GM12878 (cell line): Measurements from ENCODE around the gene FURIN. TPM values are rescaled to one million over a fixed set of nuclear protein-coding genes. Genes with fewer than 3 reads are reported as not detected.
A peak's percentile ranks its signal among the peaks of the same experiment; 100 is the strongest.

Experiments used
- FOXM1 ChIP-seq: IDR thresholded peaks from 2 replicates; pipeline ENCODE4 v1.6.1; 2012; ENCODE audit warnings: low read depth, mild to moderate bottlenecking, inconsistent platforms, low read length, moderate library complexity
- RAD21 ChIP-seq: IDR thresholded peaks from 2 replicates; pipeline ENCODE4 v1.6.1; 2011; ENCODE audit warnings: mild to moderate bottlenecking, low read depth, low read length, moderate library complexity; ENCODE audit not compliant: insufficient read depth
- SREBF1 ChIP-seq: IDR thresholded peaks from 2 replicates; pipeline ENCODE4 v1.6.1; 2012; ENCODE audit warnings: mild to moderate bottlenecking, low read length
- SUZ12 ChIP-seq: fragments of 200-600 bp; sonication (generic); IDR thresholded peaks from one replicate; pipeline ENCODE4 v1.6.1; 2018; ENCODE audit warnings: antibody characterized with exemption, mild to moderate bottlenecking; ENCODE audit not compliant: unreplicated experiment
- ZNF274 ChIP-seq: IDR thresholded peaks from one replicate; pipeline ENCODE4 v1.8.0; 2011; ENCODE audit not compliant: insufficient read length, insufficient read depth
- ZNF592 ChIP-seq: fragments of 450-650 bp; IDR thresholded peaks from 2 replicates; pipeline ENCODE4 v1.6.1; 2017; ENCODE audit warnings: mild to moderate bottlenecking, moderate library complexity
- polyA plus RNA-seq, 11 experiments: library from polyadenylated mRNA; depleted of rRNA in 4 of 11; unstranded in 6 of 11; stranded (reverse) in 5 of 11; fragments of >200 nt; fragmentation: Nextera tagmentation in 4 of 11; fragmentation: Illumina TruSeq in 1 of 11; extraction: Ambion mirVana in 4 of 11; extraction: Trizol in 1 of 11; gene quantifications; 1 replicate in 1 of 11; 2 replicates in 10 of 11; pipeline versions ENCODE4 v1.2.1 to v1.2.3, GENCODE V29; 2011 to 2016; ENCODE audit warnings: inconsistent platforms in 2 of 11, missing spikeins in 2 of 11, low read depth in 1 of 11
- total RNA-seq, 4 experiments: library from RNA; depleted of rRNA in 3 of 4; stranded (reverse); fragments of >200 nt in 3 of 4; fragmentation: Illumina TruSeq in 1 of 4; extraction: Trizol in 1 of 4; gene quantifications; 2 replicates each; pipeline versions ENCODE4 v1.2.1 to v1.2.3, GENCODE V29; 2013 to 2021
- TF ChIP-seq, protein P1 (sequence below): fragments of 450-650 bp; IDR thresholded peaks from 2 replicates; pipeline ENCODE4 v1.6.1; 2014; ENCODE audit warnings: mild to moderate bottlenecking
- TF ChIP-seq, protein P2 (sequence below): fragments of 450-650 bp; formaldehyde crosslinking; IDR thresholded peaks from 2 replicates; pipeline ENCODE4 v1.4.0; 2020; ENCODE audit warnings: mild to moderate bottlenecking, moderate library complexity
- TF ChIP-seq, protein P3 (sequence below): fragments of 450-650 bp; IDR thresholded peaks from 2 replicates; pipeline ENCODE4 v1.6.1; 2016; ENCODE audit warnings: mild to moderate bottlenecking, moderate library complexity, borderline replicate concordance

The FURIN gene
- total and polyA plus RNA-seq, 10 of the 15 experiments (the other 5 are each of a cell fraction or from before 2014, with no cell fraction given) = 0.47 to 39.9 (median 8.0) TPM

GRCh38 chr15:90931828-90932659 is 63.7 kb downstream of the FURIN start, which contains the start of gene HDDC3 (continued):
- TF ChIP-seq ZNF592 = peak; percentile 76; the same call in 1 of the 2 replicates
- TF ChIP-seq, protein P1, sequence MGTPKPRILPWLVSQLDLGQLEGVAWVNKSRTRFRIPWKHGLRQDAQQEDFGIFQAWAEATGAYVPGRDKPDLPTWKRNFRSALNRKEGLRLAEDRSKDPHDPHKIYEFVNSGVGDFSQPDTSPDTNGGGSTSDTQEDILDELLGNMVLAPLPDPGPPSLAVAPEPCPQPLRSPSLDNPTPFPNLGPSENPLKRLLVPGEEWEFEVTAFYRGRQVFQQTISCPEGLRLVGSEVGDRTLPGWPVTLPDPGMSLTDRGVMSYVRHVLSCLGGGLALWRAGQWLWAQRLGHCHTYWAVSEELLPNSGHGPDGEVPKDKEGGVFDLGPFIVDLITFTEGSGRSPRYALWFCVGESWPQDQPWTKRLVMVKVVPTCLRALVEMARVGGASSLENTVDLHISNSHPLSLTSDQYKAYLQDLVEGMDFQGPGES = no peak
- TF ChIP-seq, protein P2, sequence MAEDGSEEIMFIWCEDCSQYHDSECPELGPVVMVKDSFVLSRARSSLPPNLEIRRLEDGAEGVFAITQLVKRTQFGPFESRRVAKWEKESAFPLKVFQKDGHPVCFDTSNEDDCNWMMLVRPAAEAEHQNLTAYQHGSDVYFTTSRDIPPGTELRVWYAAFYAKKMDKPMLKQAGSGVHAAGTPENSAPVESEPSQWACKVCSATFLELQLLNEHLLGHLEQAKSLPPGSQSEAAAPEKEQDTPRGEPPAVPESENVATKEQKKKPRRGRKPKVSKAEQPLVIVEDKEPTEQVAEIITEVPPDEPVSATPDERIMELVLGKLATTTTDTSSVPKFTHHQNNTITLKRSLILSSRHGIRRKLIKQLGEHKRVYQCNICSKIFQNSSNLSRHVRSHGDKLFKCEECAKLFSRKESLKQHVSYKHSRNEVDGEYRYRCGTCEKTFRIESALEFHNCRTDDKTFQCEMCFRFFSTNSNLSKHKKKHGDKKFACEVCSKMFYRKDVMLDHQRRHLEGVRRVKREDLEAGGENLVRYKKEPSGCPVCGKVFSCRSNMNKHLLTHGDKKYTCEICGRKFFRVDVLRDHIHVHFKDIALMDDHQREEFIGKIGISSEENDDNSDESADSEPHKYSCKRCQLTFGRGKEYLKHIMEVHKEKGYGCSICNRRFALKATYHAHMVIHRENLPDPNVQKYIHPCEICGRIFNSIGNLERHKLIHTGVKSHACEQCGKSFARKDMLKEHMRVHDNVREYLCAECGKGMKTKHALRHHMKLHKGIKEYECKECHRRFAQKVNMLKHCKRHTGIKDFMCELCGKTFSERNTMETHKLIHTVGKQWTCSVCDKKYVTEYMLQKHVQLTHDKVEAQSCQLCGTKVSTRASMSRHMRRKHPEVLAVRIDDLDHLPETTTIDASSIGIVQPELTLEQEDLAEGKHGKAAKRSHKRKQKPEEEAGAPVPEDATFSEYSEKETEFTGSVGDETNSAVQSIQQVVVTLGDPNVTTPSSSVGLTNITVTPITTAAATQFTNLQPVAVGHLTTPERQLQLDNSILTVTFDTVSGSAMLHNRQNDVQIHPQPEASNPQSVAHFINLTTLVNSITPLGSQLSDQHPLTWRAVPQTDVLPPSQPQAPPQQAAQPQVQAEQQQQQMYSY = no peak
- TF ChIP-seq ZNF274 = no peak
- 0 out of 2 replicates have a peak, but pooled peaks have one; percentile 21 for TF ChIP-seq RAD21
- TF ChIP-seq SREBF1 = no peak
- no peak for TF ChIP-seq SUZ12
- no peak for TF ChIP-seq FOXM1
- TF ChIP-seq, protein P3, sequence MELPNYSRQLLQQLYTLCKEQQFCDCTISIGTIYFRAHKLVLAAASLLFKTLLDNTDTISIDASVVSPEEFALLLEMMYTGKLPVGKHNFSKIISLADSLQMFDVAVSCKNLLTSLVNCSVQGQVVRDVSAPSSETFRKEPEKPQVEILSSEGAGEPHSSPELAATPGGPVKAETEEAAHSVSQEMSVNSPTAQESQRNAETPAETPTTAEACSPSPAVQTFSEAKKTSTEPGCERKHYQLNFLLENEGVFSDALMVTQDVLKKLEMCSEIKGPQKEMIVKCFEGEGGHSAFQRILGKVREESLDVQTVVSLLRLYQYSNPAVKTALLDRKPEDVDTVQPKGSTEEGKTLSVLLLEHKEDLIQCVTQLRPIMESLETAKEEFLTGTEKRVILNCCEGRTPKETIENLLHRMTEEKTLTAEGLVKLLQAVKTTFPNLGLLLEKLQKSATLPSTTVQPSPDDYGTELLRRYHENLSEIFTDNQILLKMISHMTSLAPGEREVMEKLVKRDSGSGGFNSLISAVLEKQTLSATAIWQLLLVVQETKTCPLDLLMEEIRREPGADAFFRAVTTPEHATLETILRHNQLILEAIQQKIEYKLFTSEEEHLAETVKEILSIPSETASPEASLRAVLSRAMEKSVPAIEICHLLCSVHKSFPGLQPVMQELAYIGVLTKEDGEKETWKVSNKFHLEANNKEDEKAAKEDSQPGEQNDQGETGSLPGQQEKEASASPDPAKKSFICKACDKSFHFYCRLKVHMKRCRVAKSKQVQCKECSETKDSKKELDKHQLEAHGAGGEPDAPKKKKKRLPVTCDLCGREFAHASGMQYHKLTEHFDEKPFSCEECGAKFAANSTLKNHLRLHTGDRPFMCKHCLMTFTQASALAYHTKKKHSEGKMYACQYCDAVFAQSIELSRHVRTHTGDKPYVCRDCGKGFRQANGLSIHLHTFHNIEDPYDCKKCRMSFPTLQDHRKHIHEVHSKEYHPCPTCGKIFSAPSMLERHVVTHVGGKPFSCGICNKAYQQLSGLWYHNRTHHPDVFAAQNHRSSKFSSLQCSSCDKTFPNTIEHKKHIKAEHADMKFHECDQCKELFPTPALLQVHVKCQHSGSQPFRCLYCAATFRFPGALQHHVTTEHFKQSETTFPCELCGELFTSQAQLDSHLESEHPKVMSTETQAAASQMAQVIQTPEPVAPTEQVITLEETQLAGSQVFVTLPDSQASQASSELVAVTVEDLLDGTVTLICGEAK = peak; percentile 18; the same call in 1 of the 2 replicates
